H1 (cell line): Measurements from ENCODE around the gene SETDB2. TPM values are rescaled to one million over a fixed set of nuclear protein-coding genes. Genes with fewer than 3 reads are reported as not detected.

Source experiments
- E2F6 ChIP-seq: IDR thresholded peaks from 2 replicates; pipeline ENCODE4 v1.6.1; 2012; ENCODE audit warnings: inconsistent platforms
- POU5F1 ChIP-seq: IDR thresholded peaks from 2 replicates; pipeline ENCODE4 v1.6.1; 2011; ENCODE audit warnings: low read depth, mild to moderate bottlenecking, low read length, moderate library complexity
- SAP30 ChIP-seq: fragments of 300-600 bp; sonication (generic); IDR thresholded peaks from 2 replicates; pipeline ENCODE4 v1.7.1; 2012; ENCODE audit warnings: low read length, moderate library complexity, mild to moderate bottlenecking, inconsistent platforms; ENCODE audit not compliant: insufficient read depth, insufficient replicate concordance
- SIN3A ChIP-seq, 2 experiments: IDR thresholded peaks in 1 of 2; conservative IDR thresholded peaks in 1 of 2; 2 replicates each; pipeline ENCODE4 v1.6.1; 2011 to 2012; ENCODE audit warnings: low read length in 2 of 2, improper control_type of control experiment in 1 of 2, low read depth in 1 of 2, mild to moderate bottlenecking in 1 of 2
- polyA plus RNA-seq, 7 experiments: library from polyadenylated mRNA; depleted of rRNA in 3 of 7; stranded (reverse) in 5 of 7; unstranded in 2 of 7; fragments of >200 nt in 5 of 7; fragments of 200-250 nt in 2 of 7; gene quantifications; 1 replicate in 5 of 7; 2 replicates in 1 of 7; 4 replicates in 1 of 7; pipeline versions ENCODE4 v1.2.1 to v1.2.3, GENCODE V29; 2011 to 2013; ENCODE audit warnings: missing spikeins in 2 of 7, mixed read lengths in 2 of 7
- total RNA-seq: library from RNA; stranded (reverse); fragmentation: NEBNext Ultra II Directional; extraction: Animal tissue kit (Norgen Biotek cat#: 25700); gene quantifications from 2 replicates; pipeline ENCODE4 v1.2.1, GENCODE V29; 2021

Gene SETDB2
- total and polyA plus RNA-seq, 2 of the 8 experiments (the other 6 are each of a cell fraction or from before 2014, with no cell fraction given), result 1.2 to 6.1 TPM

GRCh38 chr13:49424011-49424560 is 20.0 kb upstream of the SETDB2 start (continued):
- TF ChIP-seq E2F6 (no peak), SAP30 (no peak), POU5F1 (no peak), SIN3A (conservative IDR thresholded peaks at IDR 0.05 in 1 of 2, IDR thresholded peaks at IDR 0.05 in 1 of 2; ENCODE audit: low read depth in 1 of 2, low read length in 2 of 2) (no peak)
